Measurements from ENCODE around the gene KCNIP4. TPM values are rescaled to one million over a fixed set of nuclear protein-coding genes. Genes with fewer than 3 reads are reported as not detected.

KCNIP4 gene
- total RNA-seq, 1 experiment from 2014 or later: 0.91 TPM

GRCh38 chr4:21198683-21199082 is 749.9 kb downstream of the KCNIP4 start:
- ChIA-PET CTCF (no interaction called here), POLR2A (no interaction called here)
- H3K9me3 Mint-ChIP-seq (ENCODE audit: unreplicated experiment): no peaks in the 10 kb centered on the region
- H3K4me3 Mint-ChIP-seq (ENCODE audit: unreplicated experiment): no peak overlapping the region
- DNase-seq (ENCODE audit: unreplicated experiment): no peak
- H3K36me3 Mint-ChIP-seq (ENCODE audit: insufficient read depth, unreplicated experiment): no peaks in the 10 kb centered on the region
- intact Hi-C loops (cut with micrococcal nuclease): loop anchor here (5.0 kb wide), 1 partner anchor 269 kb away; no protein-coding TSS in a partner anchor
- TF ChIP-seq CTCF (IDR thresholded peaks at IDR 0.05; ENCODE audit: unreplicated experiment): no peak
- H3K4me1 Mint-ChIP-seq (ENCODE audit: insufficient read depth, unreplicated experiment): peaks cover 34% of the 10 kb centered on the region
- no peak overlapping the region for H3K27ac Mint-ChIP-seq (ENCODE audit: low read depth, unreplicated experiment)
- no peaks in the 10 kb centered on the region for H3K27me3 Mint-ChIP-seq (ENCODE audit: insufficient read depth, unreplicated experiment)
- BruUV-seq (replicated peaks): no TSS peak

- ChIA-PET POLR2A (interaction anchor here (0.5 to 2.8 kb wide), 10 partner anchors 8 to 282 kb away, joined by 3 to 14 read pairs (median 3); no protein-coding TSS in a partner anchor), CTCF (interaction anchor here (1.0 to 2.6 kb wide), 5 partner anchors 10 to 569 kb away, joined by 3 to 23 read pairs (median 4); no protein-coding TSS in a partner anchor)
- no TSS peak for BruUV-seq (replicated peaks)
- DNase-seq (ENCODE audit: unreplicated experiment): peak; percentile 93
- intact Hi-C loops (cut with micrococcal nuclease): loop anchor here (5.0 kb wide), 1 partner anchor 272 kb away; no protein-coding TSS in a partner anchor
- Mint-ChIP-seq H3K4me3 (ENCODE audit: unreplicated experiment) (no peak overlapping the region), H3K27me3 (ENCODE audit: insufficient read depth, unreplicated experiment) (no peaks in the 10 kb centered on the region), H3K36me3 (ENCODE audit: insufficient read depth, unreplicated experiment) (no peaks in the 10 kb centered on the region), H3K4me1 (ENCODE audit: insufficient read depth, unreplicated experiment) (peaks cover 17% of the 10 kb centered on the region), H3K9me3 (ENCODE audit: unreplicated experiment) (no peaks in the 10 kb centered on the region), H3K27ac (ENCODE audit: low read depth, unreplicated experiment) (no peak overlapping the region)
- TF ChIP-seq CTCF (IDR thresholded peaks at IDR 0.05; ENCODE audit: unreplicated experiment): no peak
Observed at GRCh38 chr4:21195682-21196081, 752.9 kb downstream of the KCNIP4 start.

GRCh38 chr4:21192367-21192766 is 756.2 kb downstream of the KCNIP4 start:
- no peaks in the 10 kb centered on the region for H3K36me3 Mint-ChIP-seq (ENCODE audit: insufficient read depth, unreplicated experiment)
- POLR2A ChIA-PET: no interaction called here
- H3K4me1 Mint-ChIP-seq (ENCODE audit: insufficient read depth, unreplicated experiment): peaks cover 17% of the 10 kb centered on the region
- no peak overlapping the region for H3K4me3 Mint-ChIP-seq (ENCODE audit: unreplicated experiment)
- TF ChIP-seq CTCF (IDR thresholded peaks at IDR 0.05; ENCODE audit: unreplicated experiment): peak; percentile 28
- intact Hi-C loops (cut with micrococcal nuclease): no loop called here
- no peaks in the 10 kb centered on the region for H3K9me3 Mint-ChIP-seq (ENCODE audit: unreplicated experiment)
- BruUV-seq (replicated peaks): no TSS peak
- CTCF ChIA-PET: no interaction called here
- no peaks in the 10 kb centered on the region for H3K27me3 Mint-ChIP-seq (ENCODE audit: insufficient read depth, unreplicated experiment)
- no peak for DNase-seq (ENCODE audit: unreplicated experiment)
- H3K27ac Mint-ChIP-seq (ENCODE audit: low read depth, unreplicated experiment): no peak overlapping the region

- Mint-ChIP-seq H3K27me3 (ENCODE audit: insufficient read depth, unreplicated experiment) (no peaks in the 10 kb centered on the region), H3K4me3 (ENCODE audit: unreplicated experiment) (no peak overlapping the region), H3K36me3 (ENCODE audit: insufficient read depth, unreplicated experiment) (no peaks in the 10 kb centered on the region), H3K9me3 (ENCODE audit: unreplicated experiment) (no peaks in the 10 kb centered on the region), H3K4me1 (ENCODE audit: insufficient read depth, unreplicated experiment) (peaks cover 16% of the 10 kb centered on the region), H3K27ac (ENCODE audit: low read depth, unreplicated experiment) (no peak overlapping the region)
- DNase-seq (ENCODE audit: unreplicated experiment): no peak
- intact Hi-C loops (cut with micrococcal nuclease): no loop called here
- CTCF ChIA-PET: interaction anchor here (0.7 kb wide), 1 partner anchor 307 kb away, joined by 3 read pairs; no protein-coding TSS in a partner anchor
- TF ChIP-seq CTCF (IDR thresholded peaks at IDR 0.05; ENCODE audit: unreplicated experiment): no peak
- BruUV-seq (replicated peaks): no TSS peak
- POLR2A ChIA-PET: interaction anchor here (0.7 kb wide), 1 partner anchor 37 kb away, joined by 4 read pairs; no protein-coding TSS in a partner anchor
Observed at GRCh38 chr4:21191317-21191716, 757.3 kb downstream of the KCNIP4 start.
